Superior temporal gyrus (tissue), 1 donor: ENCODE results near the gene TMCC3.
"Not testable (repeated sequence)": the region's sequence is repeated elsewhere in the genome, so short reads cannot be mapped to it uniquely, and the experiment has no call there.

Experiments
- DNase-seq: peaks from one replicate; pipeline ENCODE4 v3.0.0-alpha.2; 2016; ENCODE audit errors: extremely low spot score

Gene TMCC3

DNA sequence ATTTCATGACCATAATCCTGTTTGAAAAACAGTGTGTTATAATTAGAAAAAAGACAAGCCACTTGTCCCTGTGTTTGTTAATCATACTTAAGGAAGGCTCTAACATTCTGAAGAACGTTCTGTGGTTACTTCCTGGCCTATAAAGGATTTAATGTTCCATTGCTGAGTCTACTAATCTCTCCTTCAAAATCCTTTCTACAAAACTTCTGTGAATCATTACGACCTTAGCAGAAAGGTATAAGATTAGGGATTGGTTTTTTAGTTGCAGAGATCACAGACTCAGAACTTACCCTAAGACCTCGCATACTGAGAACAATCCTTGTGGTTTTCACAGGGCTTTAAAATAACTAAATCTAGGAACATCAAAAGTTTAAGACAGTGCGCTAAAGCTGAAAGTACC, 48.3 kb downstream of the TMCC3 start:
- DNase-seq, result no peak

DNA sequence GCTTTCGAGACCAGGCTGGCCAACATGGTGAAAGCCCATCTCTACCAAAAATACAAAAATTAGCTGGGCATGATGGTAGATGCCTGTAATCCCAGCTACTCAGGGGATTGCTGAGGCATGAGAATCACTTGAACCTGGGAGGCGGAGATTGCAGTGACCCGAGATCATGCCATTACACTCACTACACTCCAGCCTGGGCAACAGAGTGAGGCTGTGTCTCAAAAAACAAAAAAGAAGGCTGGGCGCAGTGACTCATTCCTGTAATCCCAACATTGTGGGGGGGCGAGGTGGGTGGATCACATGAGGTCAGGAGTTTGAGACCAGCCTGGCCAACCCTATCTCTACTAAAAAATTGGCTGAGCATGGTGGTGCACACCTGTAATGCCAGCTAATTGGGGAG, 49.0 kb downstream of the TMCC3 start:
- DNase-seq, result not testable (repeated sequence)

DNA sequence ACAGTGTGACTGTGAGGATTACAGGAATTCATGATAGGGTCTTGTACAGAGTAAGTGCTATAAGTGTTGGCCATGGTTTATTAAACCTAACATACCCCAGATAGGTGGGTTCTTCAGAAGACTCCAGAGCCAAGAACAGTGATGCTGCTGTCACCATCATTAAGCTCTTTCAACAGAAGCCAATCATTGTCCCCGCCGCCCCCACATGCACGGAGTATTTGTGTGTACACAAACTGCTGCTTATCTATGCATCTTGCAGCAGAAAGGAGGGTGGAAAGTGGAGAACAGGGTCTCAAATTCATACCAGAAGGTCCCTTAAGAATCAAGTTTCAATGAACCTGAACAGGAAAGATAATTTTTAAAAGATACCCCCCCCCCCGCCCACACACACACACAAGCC, 51.2 kb downstream of the TMCC3 start:
- no peak for DNase-seq

DNA sequence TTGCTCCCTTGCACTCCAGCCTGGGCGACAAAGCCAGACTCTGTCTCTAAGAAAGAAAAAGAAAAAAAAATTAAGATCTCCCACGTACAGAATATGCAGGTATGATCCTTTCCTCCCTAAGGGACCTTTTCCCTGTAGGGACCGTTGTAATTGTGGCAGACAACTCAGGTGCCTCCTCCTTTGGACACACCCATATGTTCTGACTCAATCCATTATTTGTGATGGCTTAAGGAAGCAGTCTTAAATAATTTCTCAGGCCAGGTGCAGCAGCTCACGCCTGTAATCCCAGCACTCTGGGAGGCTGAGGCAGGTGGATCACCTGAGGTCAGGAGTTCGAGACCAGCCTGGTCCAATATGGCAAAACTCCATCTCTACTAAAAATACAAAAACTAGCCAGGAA, 53.1 kb downstream of the TMCC3 start:
- no peak for DNase-seq

DNA sequence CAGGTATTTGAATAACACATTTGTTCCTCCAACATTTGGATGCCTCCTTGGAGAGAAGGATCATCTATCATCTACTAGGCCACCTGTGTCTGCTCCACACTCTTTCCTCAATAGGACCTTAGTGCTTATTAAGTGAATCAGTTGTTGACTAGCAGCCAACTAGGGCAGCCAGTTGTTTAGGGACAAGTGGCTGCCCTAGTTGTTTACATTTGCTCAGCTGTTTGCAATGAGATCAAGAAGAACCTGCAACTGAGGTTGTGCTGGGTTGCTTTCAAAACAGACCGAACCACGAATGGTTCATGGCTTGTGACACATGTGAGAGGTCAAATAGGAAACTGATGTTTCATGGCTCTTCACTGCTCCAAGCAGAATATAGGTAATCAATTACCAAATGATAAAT, 53.8 kb downstream of the TMCC3 start:
- DNase-seq, result no peak

DNA sequence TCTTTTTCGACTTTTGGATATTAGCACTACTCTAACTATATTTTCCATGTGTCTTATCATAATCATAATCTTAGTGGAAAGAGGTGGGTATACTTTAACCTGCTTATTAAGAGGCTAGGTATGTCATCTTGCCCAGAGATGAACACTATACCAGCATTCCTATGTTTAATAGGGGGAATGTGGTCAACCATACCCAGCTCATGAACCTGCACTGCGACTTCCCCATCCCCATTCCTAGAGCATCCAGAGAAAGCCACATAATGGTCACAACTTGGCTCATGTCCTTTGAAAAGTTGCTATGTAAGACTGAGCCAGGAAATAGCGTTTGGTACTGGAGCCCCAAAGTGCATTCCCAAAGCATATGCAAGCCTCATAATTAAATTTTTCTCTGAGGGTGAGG, 55.2 kb downstream of the TMCC3 start:
- DNase-seq, result no peak

DNA sequence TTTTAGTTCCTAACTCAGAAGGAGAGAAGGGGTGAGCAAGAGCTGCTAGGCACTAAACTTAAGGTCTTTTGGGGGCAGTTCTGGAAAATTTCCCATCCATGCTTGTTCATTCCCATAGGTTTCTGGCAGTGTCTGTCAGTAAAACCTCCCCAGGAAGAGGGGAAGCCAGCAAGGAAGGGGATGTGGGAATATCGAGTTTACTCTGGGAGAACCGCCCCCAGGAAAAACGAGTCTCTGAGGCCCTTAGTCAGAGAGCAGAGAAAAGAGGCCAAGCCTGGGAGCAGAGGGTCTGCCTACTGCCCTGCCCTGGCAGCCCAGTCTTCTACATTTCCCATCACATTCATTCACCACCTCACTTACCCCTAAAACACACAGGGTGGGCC, 55.9 kb downstream of the TMCC3 start:
- DNase-seq, result no peak

DNA sequence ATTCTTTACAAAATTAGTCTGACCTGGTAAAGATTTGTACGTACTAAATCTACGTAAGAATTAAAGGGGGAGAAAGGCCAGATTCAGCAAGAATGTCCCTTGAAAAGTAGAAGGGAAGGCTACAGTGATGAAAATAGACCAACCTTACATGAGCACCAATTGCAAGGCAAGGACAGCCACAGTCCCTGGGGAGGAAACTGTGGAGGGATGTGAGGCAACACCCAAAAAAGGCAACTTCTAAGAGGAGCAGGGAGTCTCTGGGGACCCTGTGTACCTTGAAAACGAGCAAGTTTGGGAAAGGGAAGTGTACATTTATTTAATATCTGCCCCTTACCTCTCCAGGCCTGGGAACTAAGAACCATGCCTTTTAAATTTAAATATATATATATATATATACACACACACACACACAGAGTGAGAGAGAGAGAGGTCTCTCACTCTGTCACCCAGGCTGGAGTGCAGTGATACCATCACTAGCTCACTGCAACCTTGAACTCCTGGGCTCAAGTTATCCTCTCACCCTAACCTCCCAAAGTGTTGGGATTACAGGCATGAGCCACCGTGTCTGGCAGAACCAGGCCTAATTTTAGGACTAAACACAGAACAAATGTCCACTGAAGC, 56.4 kb downstream of the TMCC3 start:
- no peak for DNase-seq

DNA sequence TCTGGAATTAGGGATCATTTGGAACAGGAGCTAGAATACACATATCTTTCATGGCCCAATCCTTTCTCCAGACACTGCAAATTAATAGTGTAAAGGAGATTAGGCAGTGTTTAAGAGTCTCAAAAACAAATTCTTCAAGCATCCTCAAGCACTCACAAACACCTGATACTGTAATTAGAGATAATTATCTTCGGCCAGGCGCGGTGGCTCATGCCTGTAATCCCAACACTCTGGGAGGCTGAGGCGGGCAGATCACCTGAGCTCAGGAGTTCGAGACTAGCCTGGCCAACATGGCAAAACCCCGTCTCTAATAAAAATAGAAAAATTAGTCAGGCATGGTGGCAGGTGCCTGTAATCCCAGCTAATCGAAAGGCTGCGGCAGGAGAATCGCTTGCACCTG, 57.6 kb downstream of the TMCC3 start:
- not testable (repeated sequence) for DNase-seq

DNA sequence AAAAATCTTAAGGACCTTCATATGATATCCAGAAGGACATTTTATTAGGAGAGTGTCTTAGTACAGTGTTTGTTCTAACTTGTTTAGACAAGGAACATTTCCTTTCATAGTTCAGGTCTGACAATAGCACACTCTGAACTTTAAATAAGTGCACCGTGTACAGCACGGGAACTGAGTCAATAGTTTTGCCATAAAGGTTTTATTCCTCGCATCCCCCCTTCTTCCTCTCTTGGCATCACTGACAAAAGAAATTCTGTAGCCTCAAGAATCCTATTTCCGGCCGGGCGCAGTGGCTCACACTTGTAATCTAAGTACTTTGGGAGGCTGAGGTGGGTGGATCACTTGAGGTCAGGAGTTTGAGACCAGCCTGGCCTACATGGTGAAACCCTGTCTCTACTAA, 58.3 kb downstream of the TMCC3 start:
- no peak for DNase-seq

DNA sequence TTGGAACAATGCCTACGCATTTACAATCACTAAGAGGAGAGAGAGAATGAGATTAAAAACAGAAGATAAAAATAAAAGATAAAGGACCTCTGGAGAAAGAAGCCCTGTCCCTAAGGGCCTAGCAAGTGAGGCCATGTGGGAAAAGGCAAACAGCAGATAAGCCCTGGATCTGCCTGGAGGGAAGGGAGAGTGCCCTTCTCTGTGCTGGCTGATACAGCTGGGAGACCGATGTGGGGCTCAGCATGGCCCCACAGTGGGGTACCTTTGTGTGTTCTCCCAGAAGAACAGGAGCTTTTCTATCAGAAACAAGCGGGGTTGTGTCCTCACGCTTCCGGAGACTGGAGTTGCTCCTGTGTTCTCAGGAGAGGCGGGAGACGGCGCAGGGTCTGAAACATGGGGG, 59.9 kb downstream of the TMCC3 start:
- no peak for DNase-seq

DNA sequence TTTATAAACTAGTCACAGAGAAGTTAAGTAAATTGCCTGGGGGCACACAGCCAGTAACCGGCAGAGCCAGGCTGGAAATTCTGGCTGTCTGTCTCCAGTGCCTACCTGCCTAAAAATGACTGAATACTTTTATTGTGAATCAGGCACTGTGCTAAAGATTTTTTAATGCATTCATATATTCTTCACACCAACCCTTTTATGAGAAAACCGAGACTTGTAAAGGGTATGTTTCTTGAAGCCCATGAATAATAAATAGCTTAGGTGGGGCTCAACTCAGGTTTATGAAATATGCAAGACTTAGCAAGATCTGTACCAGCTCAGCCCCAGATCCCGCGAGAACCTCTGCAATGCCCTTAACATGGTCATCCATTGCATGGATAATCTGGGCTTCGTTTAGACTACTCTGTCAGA, 60.8 kb downstream of the TMCC3 start:
- DNase-seq, result no peak

DNA sequence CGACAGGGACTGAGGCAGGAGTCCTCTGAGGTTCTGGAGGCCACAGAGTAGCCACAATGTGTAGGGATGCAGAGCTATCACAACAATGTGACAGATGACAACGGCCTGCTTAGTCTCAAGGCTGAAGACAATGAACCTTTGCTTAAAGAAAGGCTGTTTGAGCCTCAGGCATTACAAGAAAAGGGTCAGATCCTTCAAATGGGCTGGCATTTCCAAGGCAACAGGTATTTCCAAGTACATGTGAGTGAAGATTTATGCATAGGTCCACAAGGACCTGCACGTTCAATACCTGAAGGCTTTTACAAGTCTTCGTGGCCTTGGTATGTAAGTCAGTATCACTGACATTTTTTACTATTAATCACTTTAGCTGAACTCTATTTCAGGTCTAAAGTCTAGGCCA, 62.0 kb downstream of the TMCC3 start:
- DNase-seq, result no peak

DNA sequence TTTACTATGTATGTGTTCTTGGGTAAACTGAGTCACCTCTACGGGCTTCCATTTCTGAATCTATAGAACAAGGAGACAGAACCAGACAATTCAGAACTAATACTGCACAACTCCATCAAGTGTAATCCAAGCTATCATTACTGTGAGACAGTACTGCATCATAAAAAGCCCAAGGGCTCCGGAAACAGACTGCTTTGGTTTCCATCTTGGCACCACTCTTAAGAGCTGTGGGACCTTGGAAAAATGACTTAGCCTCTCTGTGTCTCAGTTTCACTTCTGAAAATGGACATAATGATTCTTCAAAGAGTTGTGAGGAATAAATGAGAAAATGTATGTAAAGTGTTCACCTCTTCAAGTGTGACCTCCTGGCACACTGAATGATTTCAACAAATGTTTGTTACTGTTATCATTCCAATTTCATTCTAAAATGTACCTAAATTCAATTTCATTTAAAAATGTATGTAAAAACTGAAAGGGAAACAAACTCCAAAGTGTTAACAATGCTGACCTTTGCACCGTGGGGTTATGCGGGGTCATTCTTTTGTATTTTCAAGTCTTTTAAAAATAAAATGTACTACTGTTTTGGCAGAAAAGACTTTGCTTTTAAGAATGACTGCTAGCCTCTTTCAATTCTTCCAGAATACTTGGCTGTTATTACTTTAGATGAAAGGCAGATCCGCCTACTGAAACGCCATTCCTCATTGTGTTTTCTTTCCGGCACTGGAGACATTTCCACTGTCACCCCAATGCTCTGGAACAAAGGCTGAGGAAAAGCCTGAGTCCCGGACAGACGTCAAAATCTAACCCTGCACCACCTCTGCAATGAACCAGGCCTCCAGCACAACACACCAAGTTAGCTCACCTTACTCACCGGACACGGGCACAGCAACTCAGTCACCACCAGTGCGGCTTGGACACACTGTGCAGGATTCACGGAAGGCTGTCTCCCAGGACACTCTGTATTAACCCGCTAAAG, 62.8 kb downstream of the TMCC3 start:
- DNase-seq, result no peak

DNA sequence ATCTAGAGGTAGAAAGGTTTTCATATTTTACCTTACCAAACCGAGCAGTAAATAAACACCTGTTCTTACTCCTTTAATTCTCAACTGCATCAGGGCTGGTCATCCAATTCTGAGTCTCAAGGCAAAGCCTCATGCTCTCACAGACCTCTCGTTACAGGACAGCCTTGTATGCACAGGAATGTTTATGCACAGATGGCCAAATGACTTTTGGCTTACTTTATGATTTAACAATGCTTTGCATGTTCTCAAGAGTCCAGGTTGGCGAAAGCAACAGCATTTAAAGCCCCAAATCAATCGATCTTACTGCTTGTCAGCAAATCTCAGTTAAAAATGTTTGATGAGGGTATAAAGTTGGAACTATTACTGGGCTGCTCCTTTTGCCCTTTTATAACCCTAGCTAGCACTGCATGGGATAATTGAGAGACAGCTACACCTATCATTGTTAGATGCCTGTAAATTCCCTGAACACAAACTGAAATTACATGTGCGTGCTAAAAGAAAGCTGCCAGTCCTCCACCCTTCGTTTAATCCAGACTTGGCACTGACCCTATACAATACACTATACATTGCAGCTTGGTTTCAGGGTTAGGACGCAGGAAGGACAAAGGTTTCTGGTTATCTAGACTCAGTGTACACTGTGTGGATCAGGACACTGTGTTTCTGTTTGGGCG, 63.6 kb downstream of the TMCC3 start:
- DNase-seq, result no peak

DNA sequence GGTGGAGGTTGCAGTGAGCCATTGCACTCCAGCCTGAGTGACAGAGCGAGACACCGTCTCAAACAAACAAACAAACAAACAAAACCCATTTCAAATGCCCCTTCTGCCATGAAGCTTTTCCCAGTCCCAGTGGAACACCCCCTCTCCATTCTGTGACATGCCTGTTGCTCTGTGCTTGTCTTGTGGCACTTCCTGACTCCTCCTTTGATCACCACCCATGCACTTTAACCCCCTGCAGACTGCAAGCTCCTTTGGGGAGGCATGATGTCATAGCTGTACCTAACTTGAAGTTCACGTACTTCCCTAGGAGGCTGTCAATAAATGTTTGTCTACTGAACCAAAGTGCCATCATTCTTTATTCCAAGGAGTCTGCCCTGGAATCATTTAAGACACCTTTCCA, 64.7 kb downstream of the TMCC3 start:
- no peak for DNase-seq

DNA sequence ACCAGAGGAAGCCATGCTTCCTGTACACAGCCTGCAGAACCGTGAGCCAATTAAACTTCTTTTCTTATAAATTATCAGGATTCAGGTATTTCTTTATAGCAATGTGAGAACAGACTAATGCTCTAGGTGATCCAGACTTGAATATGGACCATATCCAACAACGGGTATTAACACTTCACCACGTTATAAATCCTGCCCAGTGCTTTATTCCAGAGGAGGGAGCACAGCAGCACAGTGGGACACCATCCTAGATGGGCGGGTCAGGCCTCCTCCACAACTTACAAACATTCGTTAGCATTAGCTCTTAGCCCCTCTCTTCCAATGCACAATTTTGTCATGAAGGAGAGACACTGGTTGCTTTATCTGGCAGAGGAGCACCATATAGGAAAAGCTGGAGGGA, 66.0 kb downstream of the TMCC3 start:
- DNase-seq, result no peak

DNA sequence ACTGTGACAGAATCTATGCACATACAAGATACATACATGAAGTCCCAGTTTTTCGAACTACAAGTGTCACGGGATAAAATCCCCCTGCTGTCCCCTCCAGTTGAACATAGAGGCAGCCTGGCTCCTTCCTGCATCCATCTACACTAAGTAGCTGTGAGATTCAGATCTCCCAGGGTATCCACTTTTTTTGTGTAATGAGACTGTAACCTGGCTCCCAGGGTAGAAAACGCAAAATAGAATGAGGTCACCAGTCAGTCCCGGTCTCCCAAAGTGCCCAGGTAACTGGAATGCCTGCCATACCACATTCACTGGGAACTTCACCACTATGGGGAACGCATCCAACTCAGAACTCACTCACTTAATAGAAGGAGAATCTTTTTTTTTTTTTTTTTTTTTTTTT, 67.8 kb downstream of the TMCC3 start:
- DNase-seq, result no peak

DNA sequence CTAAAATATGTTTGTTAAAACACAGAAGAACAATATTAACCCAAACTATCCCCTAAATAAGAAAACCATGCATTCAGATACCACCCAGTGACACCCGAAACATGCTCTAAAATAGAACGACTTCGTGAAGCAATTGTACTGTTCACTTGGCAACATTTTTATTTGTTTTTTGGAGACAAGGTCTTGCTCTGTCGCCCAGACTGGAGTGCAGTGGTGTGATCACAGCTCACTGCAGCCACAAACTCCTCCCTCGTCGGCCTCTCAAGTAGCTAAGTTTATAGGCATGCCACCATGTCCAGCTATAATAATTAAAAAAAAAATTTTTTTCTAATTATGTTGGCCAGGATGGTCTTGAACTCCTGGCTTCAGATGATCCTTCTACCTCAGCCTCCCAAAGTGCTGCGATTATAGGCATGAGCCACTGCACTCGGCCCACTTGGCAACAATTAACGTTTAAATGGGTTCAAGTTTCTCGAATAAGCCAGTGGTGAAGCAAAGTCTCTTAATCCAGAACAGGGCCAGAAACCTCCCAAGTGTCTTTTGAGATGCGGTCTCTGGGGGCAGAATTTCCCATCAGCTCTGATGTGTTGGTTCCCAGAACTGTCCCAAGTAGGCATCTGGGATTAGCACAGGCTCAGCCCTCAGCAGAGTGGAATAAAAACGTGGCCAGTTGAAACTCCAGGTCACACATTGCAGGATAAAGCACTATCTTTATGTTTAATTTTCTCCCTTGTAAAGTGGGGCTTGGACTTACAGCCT, 74.5 kb downstream of the TMCC3 start:
- no peak for DNase-seq

DNA sequence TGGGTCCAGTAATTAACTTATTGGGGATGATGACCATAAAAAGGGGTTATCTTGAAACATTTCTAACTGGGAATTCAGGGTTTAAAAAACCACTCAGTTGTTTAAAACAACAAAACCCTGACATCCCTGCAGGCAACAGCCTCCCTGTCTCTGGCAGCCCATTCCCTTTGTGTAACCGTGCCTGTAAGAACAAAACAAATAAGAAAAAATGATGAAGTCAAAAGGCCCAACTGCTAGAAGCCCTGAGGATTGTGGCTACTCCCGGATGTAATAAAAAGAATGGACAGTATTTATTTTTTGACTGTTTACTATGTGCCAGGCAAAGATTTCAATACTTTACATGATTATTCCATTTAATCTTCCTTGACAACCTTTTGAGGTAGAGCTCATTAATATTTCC, 75.3 kb downstream of the TMCC3 start:
- no peak for DNase-seq

DNA sequence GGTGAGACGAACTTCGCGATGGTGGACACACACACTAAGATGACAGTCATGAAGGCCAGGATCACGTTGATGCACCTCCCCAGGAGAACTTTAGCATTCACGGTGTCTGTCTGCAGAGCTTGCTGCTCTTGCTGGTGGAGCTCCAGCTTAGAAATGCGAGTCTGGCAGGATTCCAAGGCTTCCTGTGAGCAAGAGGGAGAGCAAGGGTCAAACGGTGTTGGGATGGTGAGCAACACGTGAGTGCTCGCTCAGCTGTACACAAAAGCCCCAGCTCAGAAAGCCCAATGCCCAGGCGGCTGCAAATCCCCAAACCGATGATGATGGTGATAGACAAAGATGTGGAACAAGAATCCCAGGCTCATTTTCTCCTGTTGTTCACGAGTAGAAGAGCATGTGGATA, 78.8 kb downstream of the TMCC3 start:
- no peak for DNase-seq

DNA sequence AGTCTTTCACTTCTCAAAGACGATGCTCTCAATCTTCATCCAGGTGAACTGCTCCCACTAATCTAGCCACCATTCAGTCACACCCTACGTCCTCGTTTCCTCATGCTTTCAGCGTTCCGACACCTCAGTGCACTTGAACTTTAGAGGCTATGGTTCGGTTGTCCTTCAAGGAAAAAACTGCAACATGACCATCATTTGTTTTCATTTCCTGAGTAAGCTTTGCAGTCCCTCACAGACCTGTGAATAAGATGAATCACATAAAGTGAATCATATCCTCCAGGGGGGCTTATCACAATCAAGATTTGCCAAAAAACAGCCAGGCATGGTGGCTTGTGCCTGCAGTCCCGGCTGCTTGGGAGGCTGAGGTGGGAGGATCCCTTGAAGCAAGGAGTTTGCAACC, 80.2 kb downstream of the TMCC3 start:
- DNase-seq, result no peak
